Measurements from ENCODE around the gene ST8SIA2. TPM values are rescaled to one million over a fixed set of nuclear protein-coding genes. Genes with fewer than 3 reads are reported as not detected.

ST8SIA2 gene, protein sequence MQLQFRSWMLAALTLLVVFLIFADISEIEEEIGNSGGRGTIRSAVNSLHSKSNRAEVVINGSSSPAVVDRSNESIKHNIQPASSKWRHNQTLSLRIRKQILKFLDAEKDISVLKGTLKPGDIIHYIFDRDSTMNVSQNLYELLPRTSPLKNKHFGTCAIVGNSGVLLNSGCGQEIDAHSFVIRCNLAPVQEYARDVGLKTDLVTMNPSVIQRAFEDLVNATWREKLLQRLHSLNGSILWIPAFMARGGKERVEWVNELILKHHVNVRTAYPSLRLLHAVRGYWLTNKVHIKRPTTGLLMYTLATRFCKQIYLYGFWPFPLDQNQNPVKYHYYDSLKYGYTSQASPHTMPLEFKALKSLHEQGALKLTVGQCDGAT
- 0.35 TPM in 1 of 2 replicates, not detected in the other for total RNA-seq (ENCODE audit: low replicate concordance)

DNA sequence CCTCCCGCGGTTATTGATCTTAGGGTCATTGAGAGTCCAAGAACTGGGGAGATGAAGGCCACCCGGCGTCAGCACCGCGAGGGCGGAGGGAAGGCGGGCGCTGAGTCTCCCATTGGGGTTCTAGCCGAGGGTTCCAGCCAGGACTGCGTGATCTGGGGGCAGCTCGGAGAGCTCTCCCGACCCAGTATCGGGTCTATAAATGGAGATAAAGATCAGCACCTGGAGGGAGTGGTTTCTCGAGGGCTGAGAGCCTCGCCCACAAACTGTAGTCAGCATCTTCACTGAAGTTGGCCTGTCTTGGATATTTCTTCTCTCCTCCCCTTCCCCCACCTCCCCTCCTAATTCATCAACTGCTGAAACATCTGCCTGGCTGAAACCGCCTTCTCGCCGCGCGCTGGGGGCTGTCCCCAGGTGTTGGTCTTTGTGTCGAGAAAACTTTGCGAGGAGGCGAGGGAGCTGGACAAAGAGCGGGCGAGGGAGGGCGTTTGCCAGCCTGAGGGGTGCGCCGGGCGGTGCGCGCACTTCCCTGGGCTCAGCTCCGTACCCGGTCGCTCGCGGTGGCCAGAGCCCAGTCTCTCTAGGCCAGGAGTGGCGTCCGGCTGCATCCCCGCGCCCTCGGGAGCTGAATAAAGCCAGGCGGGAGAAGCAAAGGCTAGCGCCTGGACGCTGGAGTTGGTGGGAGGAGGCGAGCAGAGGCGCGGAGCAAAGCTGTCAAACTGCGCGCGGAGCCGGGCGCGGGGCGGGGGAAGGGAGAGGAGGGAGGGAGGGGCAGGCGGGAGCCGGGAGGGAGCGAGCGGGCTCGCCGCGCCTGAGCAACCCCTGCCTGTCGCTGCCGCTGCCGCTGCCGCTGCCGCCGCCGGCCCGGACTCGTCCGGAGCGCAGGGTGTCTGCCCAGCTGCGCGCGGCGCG is at the start of gene ST8SIA2:
Gene ST8SIA2 (plus strand): TSS at position 811 of the 909 bp plus-strand sequence. CDS start 184 bp downstream, outside the sequence.

